ENCODE results near the gene MRAP.
"Not testable (repeated sequence)": the region's sequence is repeated elsewhere in the genome, so short reads cannot be mapped to it uniquely, and the experiment has no call there.

Gene MRAP

DNA sequence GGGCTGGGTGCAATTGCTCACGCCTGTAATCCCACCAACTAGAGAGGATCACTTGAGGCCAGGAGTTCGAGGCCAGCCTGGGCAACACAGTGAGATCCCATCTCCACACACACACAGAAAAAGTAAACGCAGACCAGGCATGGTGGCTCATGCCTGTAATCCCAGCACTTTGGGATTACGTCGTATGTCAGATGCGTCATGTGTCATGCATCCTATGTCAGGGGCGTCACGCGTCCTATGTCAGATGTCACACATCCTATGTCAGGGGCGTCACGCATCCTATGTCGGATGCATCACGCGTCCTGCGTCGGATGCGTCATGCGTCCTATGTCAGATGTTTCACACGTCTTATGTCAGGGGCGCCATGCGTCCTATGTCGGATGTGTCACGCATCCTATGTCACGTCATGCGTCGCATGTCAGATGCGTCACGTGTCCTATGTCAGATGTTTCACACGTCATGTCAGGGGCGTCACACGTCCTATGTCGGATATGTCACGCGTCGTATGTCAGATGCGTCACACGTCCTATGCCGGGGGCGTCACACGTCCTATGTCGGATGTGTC lies 1.5 kb downstream of the MRAP start:
- no peak for DNase-seq (ENCODE audit: low read depth in 2 of 2)

DNA sequence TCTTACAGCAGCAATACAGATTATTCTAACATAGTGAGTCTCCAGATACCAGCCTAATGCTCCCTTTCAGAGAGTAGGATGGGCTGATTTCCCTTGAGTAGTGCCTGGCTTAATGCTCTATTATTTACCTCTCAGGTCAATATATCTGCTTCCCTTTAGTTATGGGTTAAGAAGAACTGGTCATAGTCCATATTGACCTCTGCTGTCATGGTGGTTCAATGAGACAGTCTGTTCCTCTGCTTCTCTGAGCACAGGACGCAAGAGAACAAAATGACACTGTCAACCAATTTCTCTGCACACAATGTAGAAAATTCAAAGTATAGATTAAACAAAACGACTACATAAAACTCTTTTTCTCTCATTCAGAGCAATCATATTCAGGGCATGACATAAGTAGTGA lies 2.9 kb downstream of the MRAP start:
- DNase-seq (ENCODE audit: low read depth in 2 of 2): no peak

DNA sequence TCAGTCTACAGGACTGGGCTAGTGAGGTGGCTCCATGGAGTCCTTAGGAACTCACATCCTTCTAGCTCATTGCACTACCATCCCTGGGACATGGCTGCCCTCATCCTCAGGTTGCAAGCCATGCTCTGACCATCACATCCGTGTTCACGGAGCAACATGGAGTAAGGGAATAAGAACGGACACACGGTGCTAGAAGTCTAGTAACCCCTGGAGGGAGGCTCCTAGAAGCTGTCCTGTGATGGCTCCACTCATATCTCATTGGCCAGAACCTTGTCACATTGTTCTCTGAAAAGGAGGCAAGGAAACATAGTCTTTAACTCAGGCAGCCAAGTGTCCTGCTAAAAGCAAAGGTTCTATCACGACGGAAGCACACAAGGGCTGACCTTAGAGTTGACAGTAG lies 3.9 kb downstream of the MRAP start:
- DNase-seq (ENCODE audit: low read depth in 2 of 2): no peak

DNA sequence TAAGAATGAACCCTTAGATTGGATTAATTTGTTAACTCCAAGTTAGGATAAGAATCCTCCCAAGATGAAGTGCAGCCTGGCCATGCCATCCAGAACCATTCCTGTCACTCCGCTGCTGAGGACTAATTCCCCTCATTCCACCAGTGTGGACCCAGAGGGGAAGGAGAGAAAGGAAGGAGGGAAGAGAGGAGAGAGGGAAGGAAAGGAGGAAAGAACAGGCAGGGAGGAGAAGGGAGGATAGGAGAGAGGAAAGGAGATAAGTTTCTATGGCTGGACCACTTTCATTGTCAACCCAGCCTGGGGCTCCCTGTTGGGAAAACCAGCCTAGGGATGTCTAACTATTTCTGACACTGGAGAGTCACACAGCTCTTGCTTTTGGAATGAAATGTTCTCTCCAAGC lies 4.7 kb downstream of the MRAP start:
- no peak for DNase-seq (ENCODE audit: low read depth in 2 of 2)

DNA sequence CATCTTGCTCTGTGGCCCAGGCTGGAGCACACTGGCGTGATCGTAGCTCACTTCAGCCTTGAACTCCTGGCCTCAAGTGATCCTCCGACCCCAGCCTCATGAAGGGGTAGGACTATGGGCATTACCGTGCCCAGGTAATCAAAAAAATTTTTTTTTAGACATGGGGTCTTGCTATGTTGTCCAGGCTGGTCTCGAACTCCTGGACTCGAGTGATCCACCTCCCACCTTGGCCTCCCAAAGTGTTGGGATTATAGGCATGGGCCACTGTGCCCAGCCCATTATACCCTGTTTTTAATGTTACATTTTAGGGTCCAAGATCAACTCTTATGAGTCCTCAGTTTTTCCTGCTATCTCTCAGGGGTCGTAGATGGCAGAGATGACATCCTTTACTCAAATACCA lies 6.3 kb downstream of the MRAP start:
- DNase-seq (ENCODE audit: low read depth in 2 of 2): no peak

DNA sequence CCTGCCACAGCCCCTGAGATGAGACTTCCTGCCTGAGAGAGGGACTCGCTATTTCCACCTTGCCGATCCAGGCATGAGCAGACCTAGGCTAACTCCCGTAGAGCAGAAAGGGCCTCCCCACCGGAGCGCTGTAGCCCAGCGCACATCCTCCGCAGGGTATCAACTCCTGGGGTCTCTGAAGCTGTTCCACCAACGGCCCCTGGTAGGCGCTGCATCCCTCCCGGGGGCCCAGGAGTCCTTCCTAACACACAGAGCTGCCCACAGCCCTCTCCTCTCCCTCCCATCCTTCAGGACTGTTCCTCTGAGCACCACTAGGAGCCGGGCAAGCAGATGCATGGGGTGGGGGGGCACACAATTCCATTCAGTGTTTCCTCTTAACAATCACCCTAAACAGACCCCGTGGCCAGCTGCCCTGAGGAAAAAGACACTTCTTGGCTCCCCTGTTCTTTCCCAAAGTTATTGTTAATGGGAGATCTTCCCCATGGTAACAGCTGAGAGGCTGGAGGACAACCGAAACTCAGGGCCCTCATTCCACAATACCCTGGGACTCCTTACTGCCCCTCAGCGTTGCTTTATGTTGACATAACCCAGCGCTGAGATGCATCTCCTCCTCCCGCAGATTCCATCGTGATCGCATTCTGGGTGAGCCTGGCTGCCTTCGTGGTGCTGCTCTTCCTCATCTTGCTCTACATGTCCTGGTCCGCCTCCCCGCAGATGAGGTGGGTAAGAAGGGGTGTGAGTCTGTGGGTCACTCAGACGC lies 7.5 kb downstream of the MRAP start:
- no peak for DNase-seq (ENCODE audit: low read depth in 2 of 2)

DNA sequence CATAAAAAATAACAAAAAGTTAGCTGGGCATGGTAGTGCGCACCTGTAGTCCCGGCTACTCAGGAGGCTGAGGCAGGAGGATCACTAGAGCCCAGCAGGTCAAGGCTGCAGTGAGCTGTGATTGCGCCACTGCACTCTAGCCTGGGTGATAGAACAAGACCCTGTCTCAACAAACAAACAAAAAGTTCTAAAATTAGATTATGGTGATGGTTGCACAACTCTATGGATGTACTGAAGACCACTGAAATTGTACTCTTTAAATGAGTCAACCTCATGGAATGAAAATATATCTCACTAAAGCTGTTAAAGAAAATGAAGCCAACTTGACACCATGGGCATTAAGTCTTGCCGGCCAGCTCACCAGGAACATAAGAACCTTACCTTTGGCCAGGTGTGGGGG lies 9.1 kb downstream of the MRAP start:
- no peak for DNase-seq (ENCODE audit: low read depth in 2 of 2)

DNA sequence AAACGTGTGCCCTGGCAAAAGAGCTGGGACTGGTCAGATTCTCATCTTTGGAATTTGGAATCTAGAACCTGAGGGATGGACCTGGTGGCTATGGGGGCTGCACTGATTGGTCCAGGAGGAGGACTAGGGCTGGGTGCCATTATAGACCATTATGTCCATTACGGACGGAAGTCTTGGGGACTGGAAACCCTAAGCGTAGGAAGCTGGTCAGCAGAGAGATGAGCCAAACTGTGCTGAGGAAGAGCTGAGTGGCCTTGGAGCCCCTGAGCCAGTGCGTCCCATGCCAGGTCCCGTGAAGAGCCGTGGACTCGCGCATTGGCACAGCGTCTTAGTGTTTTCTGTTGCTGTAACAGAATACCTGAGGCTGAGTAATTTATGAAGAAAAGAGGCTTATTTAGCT lies 10.0 kb downstream of the MRAP start:
- no peak for DNase-seq (ENCODE audit: low read depth in 2 of 2)

DNA sequence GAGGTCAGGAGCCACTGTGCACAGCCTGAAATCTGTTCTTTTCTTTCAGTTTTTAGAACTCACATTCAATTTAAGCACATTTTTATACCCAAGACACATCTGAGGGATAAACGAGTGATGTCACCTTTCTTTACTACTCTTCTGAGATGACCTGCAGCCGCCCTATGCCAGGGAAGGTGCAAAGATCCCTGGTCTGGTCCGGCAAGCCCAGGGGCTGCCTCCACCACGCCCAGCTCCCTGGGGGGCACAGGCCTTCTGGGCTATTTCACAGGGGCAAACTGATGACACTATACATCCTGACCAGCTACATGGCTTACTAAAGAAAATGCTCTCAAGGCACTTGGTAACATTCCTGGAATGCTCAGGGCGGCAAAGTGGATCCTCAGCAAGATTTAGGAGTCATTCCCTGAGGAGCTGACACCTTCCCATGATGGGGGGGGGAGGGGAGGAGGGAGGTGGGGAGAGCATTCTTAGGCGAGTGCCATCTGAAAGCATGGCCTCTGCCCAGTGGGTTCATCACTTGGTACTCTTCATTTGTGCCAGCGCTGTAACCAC lies 11.3 kb downstream of the MRAP start:
- no peak for DNase-seq (ENCODE audit: low read depth in 2 of 2)

DNA sequence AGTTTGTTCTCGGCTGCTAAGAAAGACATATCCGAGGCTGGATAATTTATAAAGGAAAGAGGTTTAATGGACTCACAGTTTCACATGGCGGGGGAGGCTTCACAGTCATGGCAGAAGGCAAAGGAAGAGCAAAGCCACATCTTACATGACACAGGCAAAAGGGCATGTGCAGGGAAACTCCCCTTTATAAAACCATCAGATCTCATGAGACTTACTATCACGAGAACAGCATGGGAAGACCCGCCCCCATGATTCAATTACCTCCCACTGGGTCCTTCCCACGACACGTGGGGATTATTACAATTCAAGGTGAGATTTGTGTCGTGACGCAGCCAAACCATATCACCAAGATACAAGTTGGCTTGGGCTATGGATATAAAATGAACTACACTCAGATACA lies 12.3 kb downstream of the MRAP start:
- DNase-seq (ENCODE audit: low read depth in 2 of 2): not testable (repeated sequence)

DNA sequence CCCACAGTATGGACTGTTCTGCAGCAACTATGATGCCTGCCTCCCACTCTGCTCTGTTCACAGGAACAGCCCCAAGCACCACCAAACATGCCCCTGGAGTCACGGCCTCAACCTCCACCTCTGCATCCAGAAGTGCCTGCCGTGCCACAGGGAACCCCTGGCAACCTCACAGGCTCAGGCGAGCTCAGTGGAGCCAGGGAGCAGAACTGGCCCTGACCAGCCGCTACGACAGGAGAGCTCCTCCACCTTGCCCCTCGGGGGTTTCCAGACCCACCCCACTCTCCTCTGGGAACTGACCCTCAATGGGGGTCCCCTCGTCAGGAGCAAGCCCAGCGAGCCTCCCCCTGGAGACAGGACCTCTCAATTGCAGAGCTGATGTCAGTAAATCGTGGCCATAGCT lies 13.0 kb downstream of the MRAP start:
- no peak for DNase-seq (ENCODE audit: low read depth in 2 of 2)

DNA sequence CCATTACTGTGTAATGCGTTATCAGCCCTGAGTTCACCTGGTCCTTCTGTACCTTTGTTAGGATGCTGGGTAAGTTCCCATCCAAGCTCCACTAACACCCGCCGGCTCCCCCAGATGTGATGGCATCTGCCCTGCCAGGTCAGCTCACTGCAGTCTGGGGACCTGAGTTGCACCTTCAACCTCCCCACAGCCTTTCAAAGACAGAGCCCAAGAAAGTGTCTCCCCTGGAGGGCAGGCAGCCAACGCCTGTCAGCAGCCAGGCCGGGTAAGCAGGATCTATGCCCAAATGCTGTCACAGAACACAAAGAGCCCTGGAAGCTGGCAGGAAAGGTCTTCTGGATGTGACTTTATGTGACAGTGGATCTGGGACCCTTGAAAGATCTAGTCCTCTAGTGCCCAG lies 13.7 kb downstream of the MRAP start:
- DNase-seq (ENCODE audit: low read depth in 2 of 2): no peak

DNA sequence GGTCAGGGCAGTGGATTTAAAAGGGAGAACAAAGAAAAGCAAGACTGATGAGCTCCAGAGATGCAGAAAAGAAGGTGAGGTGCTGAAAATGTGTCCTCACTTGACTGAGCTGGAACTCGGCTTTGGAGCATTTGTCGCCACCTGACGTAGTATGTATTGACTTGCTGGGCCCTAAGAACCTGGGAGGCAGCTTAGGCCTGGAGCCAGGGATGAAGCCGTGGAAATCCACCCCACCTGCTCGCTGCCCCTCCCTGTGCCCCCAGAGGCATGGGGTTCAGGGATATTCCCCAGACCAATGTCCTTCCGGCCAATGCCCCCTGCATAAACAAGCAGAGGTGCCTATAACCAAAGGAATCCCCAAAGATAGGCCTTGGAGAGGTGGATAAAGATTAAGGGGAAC lies 14.3 kb downstream of the MRAP start:
- DNase-seq (ENCODE audit: low read depth in 2 of 2): no peak

DNA sequence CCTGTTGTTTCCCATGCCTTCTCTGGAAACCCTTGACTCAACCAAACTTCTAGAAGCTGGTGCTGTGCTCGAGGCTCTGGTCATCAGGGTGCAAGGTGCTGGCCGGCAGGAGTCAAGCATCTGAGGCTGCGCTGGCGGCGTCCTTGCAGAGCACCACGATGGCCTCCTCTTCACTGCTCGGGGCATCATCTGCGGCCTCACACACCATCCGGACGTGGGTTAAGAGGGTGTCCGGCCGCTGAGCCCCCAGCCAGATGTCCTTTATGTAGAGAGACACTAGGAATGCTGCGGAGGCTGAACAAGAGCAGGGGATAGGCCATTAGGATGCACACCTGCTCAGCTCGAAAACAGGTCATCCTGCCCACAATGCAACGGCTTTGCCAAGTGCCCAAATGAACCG lies 16.2 kb downstream of the MRAP start:
- DNase-seq (ENCODE audit: low read depth in 2 of 2): no peak

DNA sequence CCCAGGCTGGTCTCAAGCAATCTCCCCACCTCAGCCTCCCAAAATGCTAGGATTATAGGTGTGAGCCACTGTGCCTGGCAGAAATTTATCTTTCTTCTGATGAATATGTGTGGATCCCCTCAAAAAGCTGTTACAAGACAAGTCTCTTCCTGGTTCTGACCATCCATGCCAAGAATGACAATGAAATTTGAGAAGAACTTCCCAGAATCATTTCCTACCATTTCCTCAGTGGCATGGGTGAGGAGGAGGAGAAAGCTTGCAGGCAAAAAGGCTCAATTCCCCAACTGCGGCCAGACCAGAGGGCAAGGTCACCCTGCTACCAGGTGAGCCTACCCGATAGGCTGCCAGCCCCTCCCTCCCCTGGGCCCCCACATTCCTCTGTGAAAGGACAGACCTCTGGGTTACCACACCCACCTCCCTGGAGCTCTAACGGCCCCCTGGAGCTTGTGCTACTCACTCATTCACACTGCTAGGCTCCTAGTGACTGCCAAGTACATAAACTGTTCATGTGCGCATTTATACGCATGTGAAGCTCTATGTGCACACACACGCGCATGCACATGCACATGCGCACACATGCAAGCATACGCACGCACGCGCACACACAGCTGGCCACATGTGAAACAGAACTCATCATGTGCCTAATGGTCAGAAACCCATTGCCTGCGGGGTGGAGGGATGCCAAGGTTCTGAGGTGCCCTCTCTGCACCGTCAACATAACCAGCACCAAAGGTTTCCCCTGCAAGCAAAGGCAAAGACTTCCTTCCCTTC lies 17.0 kb downstream of the MRAP start:
- DNase-seq (ENCODE audit: low read depth in 2 of 2): no peak

DNA sequence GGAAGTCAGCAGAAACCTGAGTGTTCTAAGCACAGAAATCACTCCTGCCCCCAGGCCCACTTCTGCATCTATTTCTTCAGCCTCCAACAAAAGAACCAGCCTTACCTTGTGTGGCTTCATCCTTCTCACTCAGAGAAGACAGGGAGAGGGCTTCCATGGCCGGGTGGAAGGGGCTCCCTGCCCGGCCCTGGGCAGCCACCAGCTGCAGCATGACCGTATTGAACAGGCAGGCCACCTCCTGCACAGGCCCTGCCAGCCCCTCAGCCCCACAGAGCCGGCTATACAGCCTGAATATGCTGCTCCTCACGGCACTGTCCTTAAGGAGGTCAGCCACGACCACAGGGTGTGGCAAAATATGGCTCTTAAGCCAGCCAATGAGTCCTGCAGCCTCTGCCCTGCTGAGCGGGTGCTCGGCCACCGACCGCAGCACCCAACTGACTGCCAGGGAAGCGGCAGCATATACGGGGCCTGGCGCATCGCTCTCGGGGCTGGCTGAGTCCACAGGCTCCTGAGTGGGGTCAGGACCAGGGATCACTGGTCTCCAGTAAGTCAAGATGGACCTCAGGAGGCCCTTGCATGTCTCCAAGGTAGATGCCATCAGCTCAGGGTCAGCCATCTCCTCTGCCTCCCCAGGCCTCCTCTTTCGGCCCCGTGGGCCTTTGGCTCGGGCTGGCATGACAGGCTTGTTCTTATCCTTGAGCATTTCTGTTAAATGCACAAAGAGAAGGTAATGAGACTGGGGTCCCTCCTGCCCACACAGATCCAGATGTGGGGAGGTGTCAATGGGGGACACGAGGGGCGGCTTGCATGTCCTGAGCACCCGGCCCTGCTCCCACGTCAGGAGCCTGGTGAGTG lies 17.9 kb downstream of the MRAP start:
- DNase-seq (ENCODE audit: low read depth in 2 of 2): no peak

DNA sequence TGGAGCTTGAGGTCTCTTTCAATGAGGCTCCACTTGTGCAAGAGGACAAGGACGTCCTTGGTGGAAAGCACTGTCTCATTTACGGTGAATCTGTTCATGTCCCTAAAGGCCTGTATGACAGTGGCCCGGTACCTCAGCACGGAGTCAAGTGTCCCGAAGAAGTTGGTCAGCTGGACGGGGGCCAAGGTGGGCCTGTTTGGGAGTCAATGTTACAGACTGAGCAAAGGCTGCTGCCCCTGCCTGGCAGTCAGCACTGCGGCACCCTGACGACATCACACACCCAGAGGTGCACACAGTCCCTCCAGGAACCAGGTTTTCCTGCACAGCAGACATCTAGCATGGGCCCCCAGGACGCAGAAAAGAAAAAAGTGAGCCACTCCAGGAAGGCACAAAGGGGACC lies 19.1 kb downstream of the MRAP start:
- no peak for DNase-seq (ENCODE audit: low read depth in 2 of 2)

DNA sequence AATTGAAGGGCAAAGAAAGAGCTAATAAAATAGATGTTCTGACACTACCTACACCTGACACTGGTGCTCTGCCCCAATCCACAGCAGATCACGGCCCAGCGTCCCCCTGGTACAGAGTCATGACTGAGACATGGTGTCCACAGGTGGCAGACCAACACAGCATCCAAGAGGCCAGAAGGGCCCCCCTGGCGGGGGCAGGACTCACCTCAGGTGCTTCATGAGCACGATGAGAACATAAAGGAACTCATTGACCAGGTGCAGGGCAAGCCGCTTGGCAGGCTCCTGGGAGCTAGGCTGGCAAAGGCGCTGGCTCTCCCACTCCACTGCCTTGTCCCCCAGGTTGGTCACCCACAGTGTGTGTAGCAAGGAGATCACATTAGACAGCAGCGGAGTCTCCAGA lies 20.4 kb downstream of the MRAP start:
- no peak for DNase-seq (ENCODE audit: low read depth in 2 of 2)

DNA sequence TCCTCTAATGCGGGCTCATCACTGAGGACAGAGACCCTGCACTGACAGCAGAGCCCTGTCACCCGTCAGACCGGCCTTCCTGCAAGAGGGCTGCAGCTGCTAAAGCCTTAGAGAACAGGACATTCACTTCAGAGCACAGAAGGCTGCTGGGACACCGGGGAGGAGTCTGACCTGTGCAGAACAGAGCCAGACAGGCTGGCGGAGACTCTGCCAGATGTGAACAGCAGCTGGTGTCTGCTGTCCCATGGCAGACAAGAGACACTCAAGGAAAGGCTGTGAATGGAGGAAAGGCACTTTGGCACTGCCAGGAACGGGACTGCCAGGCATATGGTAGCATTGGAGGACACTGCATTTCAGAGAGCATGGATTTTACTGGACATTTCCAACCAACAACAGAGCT lies 21.4 kb downstream of the MRAP start:
- no peak for DNase-seq (ENCODE audit: low read depth in 2 of 2)

DNA sequence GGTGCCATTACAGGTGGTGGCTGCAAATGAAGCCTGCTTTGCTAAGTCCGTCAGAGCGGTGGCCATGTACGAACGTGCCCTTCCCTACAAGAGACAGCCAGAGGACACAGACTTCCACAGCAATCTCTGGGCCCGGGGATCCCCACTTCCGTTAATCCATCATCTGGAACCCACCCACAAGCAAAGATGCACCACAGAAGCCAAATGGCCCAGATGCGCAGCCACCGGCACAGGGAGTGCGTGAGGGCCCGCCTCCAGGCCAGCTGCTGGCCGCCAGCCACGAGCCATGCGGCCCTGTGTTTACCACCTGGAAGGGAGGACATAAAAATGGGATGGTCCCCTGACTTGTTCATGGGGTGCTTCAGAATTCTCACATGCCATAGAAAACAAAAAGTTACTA lies 22.1 kb downstream of the MRAP start:
- DNase-seq (ENCODE audit: low read depth in 2 of 2): no peak

DNA sequence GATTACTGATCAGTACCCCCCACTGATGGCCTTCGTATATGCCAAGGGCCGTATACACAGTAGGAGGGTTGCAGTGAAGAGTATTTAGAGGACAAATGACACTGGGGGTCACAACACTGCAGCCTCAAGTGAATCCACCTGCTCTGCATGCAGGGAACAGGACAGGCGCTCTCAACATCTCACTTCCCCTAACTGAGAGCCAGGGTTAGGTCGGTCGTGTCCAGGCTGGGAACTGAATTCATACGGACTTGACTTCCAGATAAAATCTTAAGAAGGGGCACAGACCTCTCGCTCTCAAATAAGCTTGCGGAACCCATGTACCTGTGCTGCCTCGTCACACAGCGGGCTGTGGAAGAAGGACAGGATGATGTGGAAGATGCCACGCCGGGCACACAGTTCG lies 22.8 kb downstream of the MRAP start:
- no peak for DNase-seq (ENCODE audit: low read depth in 2 of 2)

DNA sequence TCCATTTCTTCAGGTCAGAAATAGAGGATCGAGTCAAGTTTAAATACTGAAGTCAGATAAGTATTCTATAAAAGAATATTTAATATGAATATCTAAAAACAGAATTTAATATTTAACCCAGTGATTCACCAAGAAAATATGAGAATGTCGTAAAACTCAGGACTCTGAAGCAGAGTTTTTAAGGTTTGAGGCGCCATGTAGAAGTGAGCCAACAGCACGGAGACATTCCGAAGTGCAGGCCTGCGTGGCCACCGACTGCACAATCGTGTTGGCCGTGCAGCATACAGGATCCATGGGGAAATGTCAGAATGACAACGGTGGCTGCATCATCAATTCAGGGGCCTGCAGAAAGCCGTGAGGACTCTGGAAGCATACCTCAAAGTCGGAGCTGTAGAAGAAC lies 23.4 kb downstream of the MRAP start:
- DNase-seq (ENCODE audit: low read depth in 2 of 2): no peak
